ENCODE data around the gene NCAPG2.
A peak's percentile ranks its signal among the peaks of the same experiment; 100 is the strongest.

Gene NCAPG2

GRCh38 chr7:158704524-158705233 lies at the start of gene NCAPG2:
NCAPG2 (minus strand) TSS chr7:158704804; CDS start chr7:158701899, 2,905 bp downstream.
- DNase-seq (ENCODE audit: low spot score) = peak; percentile 99

- DNase-seq (ENCODE audit: low spot score) = no peak
These were observed 49.3 kb upstream of the NCAPG2 start for GRCh38 chr7:158753900-158754299.

- DNase-seq (ENCODE audit: low spot score) = no peak
These were observed 47.1 kb upstream of the NCAPG2 start for GRCh38 chr7:158751751-158752150.

GRCh38 chr7:158751199-158751598 lies 46.6 kb upstream of the NCAPG2 start:
- no peak for DNase-seq (ENCODE audit: low spot score)

GRCh38 chr7:158750702-158751101 lies 46.1 kb upstream of the NCAPG2 start:
- DNase-seq (ENCODE audit: low spot score) = no peak

GRCh38 chr7:158749396-158749795 lies 44.8 kb upstream of the NCAPG2 start:
- no peak for DNase-seq (ENCODE audit: low spot score)

- no peak for DNase-seq (ENCODE audit: low spot score)
These were observed 43.7 kb upstream of the NCAPG2 start for GRCh38 chr7:158748335-158748734.

GRCh38 chr7:158747408-158747807 lies 42.8 kb upstream of the NCAPG2 start:
- DNase-seq (ENCODE audit: low spot score) = no peak

- DNase-seq (ENCODE audit: low spot score) = no peak
These were observed 42.4 kb upstream of the NCAPG2 start for GRCh38 chr7:158746957-158747356.

GRCh38 chr7:158745057-158745715 lies 40.6 kb upstream of the NCAPG2 start:
- DNase-seq (ENCODE audit: low spot score) = no peak

GRCh38 chr7:158744070-158744469 lies 39.5 kb upstream of the NCAPG2 start:
- no peak for DNase-seq (ENCODE audit: low spot score)

- no peak for DNase-seq (ENCODE audit: low spot score)
These were observed 38.6 kb upstream of the NCAPG2 start for GRCh38 chr7:158743219-158743618.

GRCh38 chr7:158742065-158742821 lies 37.6 kb upstream of the NCAPG2 start:
- DNase-seq (ENCODE audit: low spot score) = no peak

GRCh38 chr7:158741294-158741666 lies 36.7 kb upstream of the NCAPG2 start:
- DNase-seq (ENCODE audit: low spot score) = no peak

GRCh38 chr7:158740657-158741293 lies 36.2 kb upstream of the NCAPG2 start:
- DNase-seq (ENCODE audit: low spot score) = no peak

GRCh38 chr7:158740013-158740656 lies 35.5 kb upstream of the NCAPG2 start:
- no peak for DNase-seq (ENCODE audit: low spot score)

- no peak for DNase-seq (ENCODE audit: low spot score)
These were observed 34.2 kb upstream of the NCAPG2 start for GRCh38 chr7:158738841-158739240.

- no peak for DNase-seq (ENCODE audit: low spot score)
These were observed 32.6 kb upstream of the NCAPG2 start for GRCh38 chr7:158737064-158737695.

- DNase-seq (ENCODE audit: low spot score) = no peak
These were observed 31.3 kb upstream of the NCAPG2 start for GRCh38 chr7:158735935-158736334.

GRCh38 chr7:158734861-158735260 lies 30.3 kb upstream of the NCAPG2 start:
- no peak for DNase-seq (ENCODE audit: low spot score)

- no peak for DNase-seq (ENCODE audit: low spot score)
These were observed 29.3 kb upstream of the NCAPG2 start for GRCh38 chr7:158733775-158734494.

All from D341Med (cell line).